Uterus (tissue), 4 donors: ENCODE measurements around the gene ADGRE1. TPM values are rescaled to one million over a fixed set of nuclear protein-coding genes. Genes with fewer than 3 reads are reported as not detected.

ENCODE experiments used
- DNase-seq, 2 donors: peaks; one replicate each; pipeline ENCODE4 v3.0.0-alpha.2; 2019 to 2020
- H3K27ac ChIP-seq, 2 donors: fragments of 200-600 bp; sonication (generic); 1 replicate in 1 of 2; 2 replicates in 1 of 2; pipeline ENCODE4 v1.5.1; 2016 to 2018
- H3K27me3 ChIP-seq, 2 donors: fragments of 200-600 bp; sonication (generic); one replicate each; pipeline ENCODE4 v1.5.1; 2018 to 2019; ENCODE audit warnings: control low read depth in 1 of 2
- H3K36me3 ChIP-seq, 2 donors: fragments of 200-600 bp; sonication (generic); one replicate each; pipeline ENCODE4 v1.5.1; 2019; ENCODE audit warnings: control low read depth in 1 of 2
- H3K4me1 ChIP-seq, 2 donors: fragments of 200-600 bp; sonication (generic); one replicate each; pipeline ENCODE4 v1.5.1; 2018 to 2019; ENCODE audit warnings: control low read depth in 1 of 2
- H3K4me3 ChIP-seq, 2 donors: fragments of 200-600 bp; sonication (generic); 1 replicate in 1 of 2; 2 replicates in 1 of 2; pipeline ENCODE4 v1.5.1; 2018 to 2019; ENCODE audit warnings: mild to moderate bottlenecking in 1 of 2
- H3K9me3 ChIP-seq, 2 donors: fragments of 200-600 bp; sonication (generic); one replicate each; pipeline ENCODE4 v1.5.1; 2019; ENCODE audit warnings: control low read depth in 1 of 2
- POLR2A ChIP-seq, 2 donors: fragments of 450-650 bp; IDR thresholded peaks; one replicate each; pipeline ENCODE4 v1.6.1; 2016; ENCODE audit warnings: antibody characterized with exemption in 2 of 2, mild to moderate bottlenecking in 1 of 2, moderate library complexity in 1 of 2
- intact Hi-C: fragments of 100-400 bp; cut with DNase I; formaldehyde crosslinking; loops from one replicate; pipeline ENCODE4 v1.15.1; 2023; ENCODE audit warnings: low total_unique reads
- total RNA-seq, 4 donors: library from RNA; depleted of rRNA in 3 of 4; stranded (reverse); fragments of >200 nt in 3 of 4; gene quantifications; one replicate each; pipeline versions ENCODE4 v1.1.0 to v1.2.4, GENCODE V29; 2014 to 2023
- TF ChIP-seq, protein P1 (sequence below), 4 experiments: fragments of 200-600 bp in 2 of 4; fragments of 450-650 bp in 2 of 4; sonication (generic) in 2 of 4; IDR thresholded peaks; one replicate each; pipeline ENCODE4 v1.5.1; 2016 to 2019; ENCODE audit warnings: antibody characterized with exemption in 4 of 4, mild to moderate bottlenecking in 2 of 4, moderate library complexity in 1 of 4
- donor health status: DM: yes; HTN: yes; CAD: no.

Gene ADGRE1
- total RNA-seq, 4 donors from 2014 or later = 0.21 to 1.0 TPM; not detected in 2

GRCh38 chr19:6925801-6926751 is 38.7 kb downstream of the ADGRE1 start:
- intact Hi-C loops = no loop called here
- Histone ChIP-seq H3K9me3 (peaks cover 0 to 3% of the 10 kb centered on the region in 2 donors), H3K36me3 (no peaks in the 10 kb centered on the region), H3K27me3 (no peaks in the 10 kb centered on the region), H3K4me1 (no peaks in the 10 kb centered on the region), H3K4me3 (no peak overlapping the region), H3K27ac (no peak overlapping the region)
- no peak for DNase-seq
- no peak for TF ChIP-seq POLR2A (IDR thresholded peaks at IDR 0.05)
- TF ChIP-seq, protein P1, sequence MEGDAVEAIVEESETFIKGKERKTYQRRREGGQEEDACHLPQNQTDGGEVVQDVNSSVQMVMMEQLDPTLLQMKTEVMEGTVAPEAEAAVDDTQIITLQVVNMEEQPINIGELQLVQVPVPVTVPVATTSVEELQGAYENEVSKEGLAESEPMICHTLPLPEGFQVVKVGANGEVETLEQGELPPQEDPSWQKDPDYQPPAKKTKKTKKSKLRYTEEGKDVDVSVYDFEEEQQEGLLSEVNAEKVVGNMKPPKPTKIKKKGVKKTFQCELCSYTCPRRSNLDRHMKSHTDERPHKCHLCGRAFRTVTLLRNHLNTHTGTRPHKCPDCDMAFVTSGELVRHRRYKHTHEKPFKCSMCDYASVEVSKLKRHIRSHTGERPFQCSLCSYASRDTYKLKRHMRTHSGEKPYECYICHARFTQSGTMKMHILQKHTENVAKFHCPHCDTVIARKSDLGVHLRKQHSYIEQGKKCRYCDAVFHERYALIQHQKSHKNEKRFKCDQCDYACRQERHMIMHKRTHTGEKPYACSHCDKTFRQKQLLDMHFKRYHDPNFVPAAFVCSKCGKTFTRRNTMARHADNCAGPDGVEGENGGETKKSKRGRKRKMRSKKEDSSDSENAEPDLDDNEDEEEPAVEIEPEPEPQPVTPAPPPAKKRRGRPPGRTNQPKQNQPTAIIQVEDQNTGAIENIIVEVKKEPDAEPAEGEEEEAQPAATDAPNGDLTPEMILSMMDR (IDR thresholded peaks at IDR 0.05) = no peak

- intact Hi-C loops = no loop called here
- no peak for DNase-seq
- Histone ChIP-seq H3K4me1 (no peaks in the 10 kb centered on the region), H3K4me3 (no peak overlapping the region), H3K27ac (no peak overlapping the region), H3K27me3 (no peaks in the 10 kb centered on the region), H3K36me3 (no peaks in the 10 kb centered on the region), H3K9me3 (peaks cover 0 to 3% of the 10 kb centered on the region in 2 donors)
- TF ChIP-seq, protein P1 (IDR thresholded peaks at IDR 0.05) = no peak
- TF ChIP-seq POLR2A (IDR thresholded peaks at IDR 0.05) = no peak
Observed at GRCh38 chr19:6930190-6930589, 42.8 kb downstream of the ADGRE1 start.

- H3K36me3 ChIP-seq = no peaks in the 10 kb centered on the region
- intact Hi-C loops = no loop called here
- H3K4me1 ChIP-seq = no peaks in the 10 kb centered on the region
- H3K27ac ChIP-seq = no peak overlapping the region
- H3K9me3 ChIP-seq = peaks cover 0 to 2% of the 10 kb centered on the region in 2 donors
- no peak overlapping the region for H3K4me3 ChIP-seq
- no peaks in the 10 kb centered on the region for H3K27me3 ChIP-seq
- DNase-seq = no peak
- TF ChIP-seq, protein P1 (IDR thresholded peaks at IDR 0.05) = no peak
- no peak for TF ChIP-seq POLR2A (IDR thresholded peaks at IDR 0.05)
Observed at GRCh38 chr19:6935069-6935468, 47.7 kb downstream of the ADGRE1 start.

- H3K27ac ChIP-seq = no peak overlapping the region
- TF ChIP-seq, protein P1 (IDR thresholded peaks at IDR 0.05) = no peak
- no peak for TF ChIP-seq POLR2A (IDR thresholded peaks at IDR 0.05)
- no peak for DNase-seq
- intact Hi-C loops = no loop called here
- H3K27me3 ChIP-seq = no peaks in the 10 kb centered on the region
- no peaks in the 10 kb centered on the region for H3K9me3 ChIP-seq
- no peaks in the 10 kb centered on the region for H3K36me3 ChIP-seq
- no peak overlapping the region for H3K4me3 ChIP-seq
- H3K4me1 ChIP-seq = no peaks in the 10 kb centered on the region
Observed at GRCh38 chr19:6935618-6936017, 48.2 kb downstream of the ADGRE1 start.

GRCh38 chr19:6945733-6946132 is 58.4 kb downstream of the ADGRE1 start:
- TF ChIP-seq, protein P1 (IDR thresholded peaks at IDR 0.05) = no peak
- TF ChIP-seq POLR2A (IDR thresholded peaks at IDR 0.05) = no peak
- H3K27me3 ChIP-seq = no peaks in the 10 kb centered on the region
- H3K4me1 ChIP-seq = no peaks in the 10 kb centered on the region
- H3K4me3 ChIP-seq = no peak overlapping the region
- no peaks in the 10 kb centered on the region for H3K9me3 ChIP-seq
- DNase-seq = no peak
- no peak overlapping the region for H3K27ac ChIP-seq
- no peaks in the 10 kb centered on the region for H3K36me3 ChIP-seq
- intact Hi-C loops = no loop called here
